Pancreas (tissue), 10 donors: ENCODE results near the gene NPTN. TPM values are rescaled to one million over a fixed set of nuclear protein-coding genes. Genes with fewer than 3 reads are reported as not detected.

Source experiments
- ATAC-seq, 4 donors: fragments of 200-7000 bp; cut with Tn5 transposase; one replicate each; pipeline versions ENCODE4 v1.8.0 to v1.9.1; 2020; ENCODE audit warnings: mild to moderate bottlenecking in 4 of 4, moderate library complexity in 4 of 4
- DNase-seq, 6 donors: peaks; one replicate each; pipeline ENCODE4 v3.0.0-alpha.2; 2020
- FAIRE-seq: peaks from 2 replicates; lab custom pipeline; 2012; peaks lifted over from hg19 to GRCh38; lab: Jason Lieb, UNC
- H3K27ac ChIP-seq, 4 donors: fragments of 200-600 bp; sonication (generic); 1 replicate in 3 of 4; 2 replicates in 1 of 4; pipeline versions ENCODE4 v1.5.0 to v1.8.0; 2020
- H3K27me3 ChIP-seq, 4 donors: fragments of 200-600 bp; one replicate each; pipeline ENCODE4 v1.8.0; 2021
- H3K36me3 ChIP-seq, 3 donors: fragments of 200-600 bp; sonication (generic) in 1 of 3; one replicate each; pipeline versions ENCODE4 v1.5.0 to v1.8.0; 2020 to 2021
- H3K4me1 ChIP-seq, 3 donors: fragments of 200-600 bp; one replicate each; pipeline ENCODE4 v1.8.0; 2021
- H3K4me3 ChIP-seq, 4 donors: fragments of 200-600 bp; sonication (generic) in 2 of 4; one replicate each; pipeline versions ENCODE4 v1.5.0 to v1.8.0; 2020 to 2021
- H3K9me3 ChIP-seq, 4 donors: fragments of 200-600 bp; one replicate each; pipeline ENCODE4 v1.8.0; 2021
- CTCF ChIP-seq, 4 donors: fragments of 200-600 bp; sonication (generic) in 3 of 4; IDR thresholded peaks; one replicate each; pipeline versions ENCODE4 v1.5.0 to v1.8.0; 2021; ENCODE audit warnings: antibody characterized with exemption in 4 of 4
- WGBS, 2 donors: extraction: QIAGEN DNeasy Blood & Tissue Kit; methylation state at CpG; one replicate each; pipeline ENCODE4 v1.1.7; 2013; 5-methylcytosine and 5-hydroxymethylcytosine counted together
- intact Hi-C, 3 donors: fragments of 100-400 bp; cut with DNase I; formaldehyde crosslinking; loops; one replicate each; pipeline versions ENCODE4 v1.11.1 to v1.14.2; 2022
- polyA plus RNA-seq, 2 donors: library from polyadenylated mRNA; stranded (reverse); fragments of 200-250 nt; gene quantifications; one replicate each; pipeline ENCODE4 v1.2.3, GENCODE V29; 2013
- total RNA-seq, 6 donors: library from RNA; stranded (reverse); fragmentation: NEBNext Ultra II Directional in 4 of 6; extraction: Animal tissue kit (Norgen Biotek cat#: 25700) in 4 of 6; gene quantifications; one replicate each; pipeline versions ENCODE4 v1.2.1 to v1.2.4, GENCODE V29; 2021 to 2023
- donor health status: healthy with polysubstance abuse.
- donor health status: DM: no; HTN: no; CAD: no; lungs with moderate emphysema.
- donor health status: DM: no; HTN: no; CAD: no.
- donor health status: control.
- donor health status: control.
- donor health status: Bipolar disorder and iron deficiency.
- donor health status: DM: yes; HTN: yes; CAD: no.
- donor health status: DM: no; HTN: no; CAD: no.
- donor health status: DM: no; HTN: no; CAD: no.
- donor health status: DM: yes; HTN: yes; CAD: no.

NPTN gene
- total and polyA plus RNA-seq, 8 donors = 16.2 to 61.9 (median 36.8) TPM

DNA sequence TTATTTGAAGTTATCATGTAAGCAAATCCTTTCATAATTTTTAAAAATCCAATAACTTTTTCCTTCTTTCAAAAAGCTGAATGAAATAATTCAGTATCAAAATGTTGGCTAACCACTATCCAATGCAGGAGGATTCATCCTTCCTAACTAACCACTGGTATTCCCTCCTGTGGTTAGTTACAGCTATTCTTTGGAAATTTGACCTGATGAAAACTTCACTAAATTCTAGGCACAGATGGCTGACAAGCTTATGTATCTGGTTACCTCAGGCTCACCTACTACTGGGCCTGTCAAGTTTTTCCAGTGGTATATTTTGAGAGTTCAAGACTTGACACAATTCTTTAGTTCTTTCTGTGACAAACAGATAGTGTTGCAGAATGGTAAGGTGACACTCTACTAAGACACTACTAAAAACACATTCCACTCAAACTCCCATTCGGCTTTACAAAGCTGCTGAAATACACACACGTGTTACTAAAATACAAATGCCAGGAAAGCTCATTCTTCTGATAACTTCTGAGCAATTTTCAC is 15.8 kb downstream of the NPTN start:
- no peak for DNase-seq
- H3K9me3 ChIP-seq = no peaks in the 10 kb centered on the region
- FAIRE-seq = no peak

DNA sequence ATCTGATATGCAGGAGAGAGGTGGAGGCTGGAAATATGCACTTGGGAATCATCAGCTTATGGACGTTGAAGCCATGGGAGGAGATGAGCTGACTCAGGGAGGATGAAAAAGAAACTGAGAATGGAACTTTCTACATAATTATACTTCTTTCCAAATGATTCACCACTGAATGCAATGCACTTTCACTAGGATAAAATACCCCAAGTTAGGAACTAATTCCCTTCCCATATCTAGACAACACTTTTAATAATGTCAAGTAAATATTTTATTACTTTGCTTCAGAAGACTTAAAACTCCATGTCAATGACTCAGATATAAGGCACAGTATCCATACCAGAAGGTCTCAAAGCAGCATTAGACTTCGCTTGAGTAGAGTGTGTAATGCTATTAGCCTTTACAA is 24.2 kb downstream of the NPTN start:
- Histone ChIP-seq H3K4me1 (peaks cover 4 to 18% (median 8%) of the 10 kb centered on the region in 3 donors), H3K27me3 (no peaks in the 10 kb centered on the region), H3K9me3 (no peaks in the 10 kb centered on the region), H3K4me3 (no peak overlapping the region), H3K27ac (no peak overlapping the region), H3K36me3 (no peaks in the 10 kb centered on the region)
- WGBS, 2 donors = 84 to 89% methylated on average over 2 of the region's 2 CpGs
- DNase-seq (no peak), ATAC-seq (peak in 1 of 4 donors; percentile 49), FAIRE-seq (no peak)
- TF ChIP-seq CTCF (IDR thresholded peaks at IDR 0.05) = no peak
- intact Hi-C loops = no loop called here

More for the DNA sequence above, 15.8 kb downstream of the NPTN start:
- peaks cover 11 to 19% (median 12%) of the 10 kb centered on the region in 3 donors for H3K4me1 ChIP-seq
- ATAC-seq = no peak
- no peak for TF ChIP-seq CTCF (IDR thresholded peaks at IDR 0.05)
- intact Hi-C loops = no loop called here
- H3K36me3 ChIP-seq = no peaks in the 10 kb centered on the region
- H3K27ac ChIP-seq = no peak overlapping the region
- WGBS, 2 donors = 91 to 95% methylated on average over 2 of the region's 2 CpGs
- no peaks in the 10 kb centered on the region for H3K27me3 ChIP-seq
- H3K4me3 ChIP-seq = no peak overlapping the region

GRCh38 chr15:73608475-73608874 is 24.7 kb downstream of the NPTN start:
- H3K36me3 ChIP-seq = no peaks in the 10 kb centered on the region
- FAIRE-seq (no peak), ATAC-seq (no peak), DNase-seq (no peak)
- H3K4me3 ChIP-seq = no peak overlapping the region
- H3K9me3 ChIP-seq = no peaks in the 10 kb centered on the region
- H3K27ac ChIP-seq = no peak overlapping the region
- peaks cover 6 to 18% (median 8%) of the 10 kb centered on the region in 3 donors for H3K4me1 ChIP-seq
- intact Hi-C loops = no loop called here
- 47 to 57% methylated on average over 1 of the region's 1 CpG for WGBS, 2 donors
- TF ChIP-seq CTCF (IDR thresholded peaks at IDR 0.05) = no peak
- H3K27me3 ChIP-seq = no peaks in the 10 kb centered on the region

- Histone ChIP-seq H3K27ac (no peak overlapping the region), H3K9me3 (no peaks in the 10 kb centered on the region), H3K4me3 (no peak overlapping the region), H3K4me1 (peaks cover 8 to 18% (median 13%) of the 10 kb centered on the region in 3 donors), H3K27me3 (no peaks in the 10 kb centered on the region), H3K36me3 (no peaks in the 10 kb centered on the region)
- ATAC-seq (peak in 1 of 4 donors; percentile 36), FAIRE-seq (no peak), DNase-seq (no peak)
- no peak for TF ChIP-seq CTCF (IDR thresholded peaks at IDR 0.05)
- WGBS, 2 donors = 41 to 42% methylated on average over 1 of the region's 1 CpG
- intact Hi-C loops = no loop called here
Measured at GRCh38 chr15:73607843-73608242, 25.3 kb downstream of the NPTN start.

DNA sequence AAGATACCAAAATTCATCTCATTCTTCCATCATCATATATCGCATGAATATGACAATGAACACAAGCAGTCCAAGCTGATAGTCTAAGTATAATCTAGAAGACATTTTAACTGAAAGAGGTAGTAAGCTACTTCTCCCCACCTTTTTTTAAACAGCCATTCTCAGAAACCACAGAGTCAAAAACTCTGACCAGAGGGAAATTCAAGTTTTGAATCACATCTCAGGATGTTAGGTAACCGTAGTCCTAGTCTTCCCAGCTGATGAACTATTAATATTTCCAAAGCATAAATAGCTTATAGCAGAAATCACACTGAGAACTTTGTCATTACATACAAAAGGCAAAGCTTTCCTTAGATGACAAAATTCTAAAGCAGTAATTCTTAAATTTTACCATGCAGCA is 25.8 kb downstream of the NPTN start:
- H3K4me3 ChIP-seq = no peak overlapping the region
- H3K36me3 ChIP-seq = no peaks in the 10 kb centered on the region
- DNase-seq (no peak), FAIRE-seq (no peak), ATAC-seq (no peak)
- H3K27me3 ChIP-seq = no peaks in the 10 kb centered on the region
- H3K4me1 ChIP-seq = peaks cover 11 to 18% (median 16%) of the 10 kb centered on the region in 3 donors
- TF ChIP-seq CTCF (IDR thresholded peaks at IDR 0.05) = no peak
- H3K27ac ChIP-seq = no peak overlapping the region
- intact Hi-C loops = no loop called here
- no peaks in the 10 kb centered on the region for H3K9me3 ChIP-seq
- 87 to 96% methylated on average over 2 of the region's 2 CpGs for WGBS, 2 donors
